ENCODE results near the gene ZNF141. TPM values are rescaled to one million over a fixed set of nuclear protein-coding genes. Genes with fewer than 3 reads are reported as not detected.

The ZNF141 gene
- total RNA-seq, 1 donor from 2014 or later, result 36.5 TPM

- Mint-ChIP-seq H3K4me3 (peak within 1 kb of the TSS; percentile 93), H3K4me1 (peaks cover 9% of the 10 kb centered on the region), H3K27me3 (ENCODE audit: low read depth) (peaks cover 4% of the 10 kb centered on the region), H3K9me3 (peaks cover 15% of the 10 kb centered on the region), H3K27ac (ENCODE audit: unreplicated experiment) (peak within 1 kb of the TSS; percentile 88), H3K36me3 (ENCODE audit: low read depth) (peaks cover 32% of the 10 kb centered on the region)
- DNase-seq (ENCODE audit: low read depth, low spot score), result peak; percentile 45
- TF ChIP-seq, protein P1, sequence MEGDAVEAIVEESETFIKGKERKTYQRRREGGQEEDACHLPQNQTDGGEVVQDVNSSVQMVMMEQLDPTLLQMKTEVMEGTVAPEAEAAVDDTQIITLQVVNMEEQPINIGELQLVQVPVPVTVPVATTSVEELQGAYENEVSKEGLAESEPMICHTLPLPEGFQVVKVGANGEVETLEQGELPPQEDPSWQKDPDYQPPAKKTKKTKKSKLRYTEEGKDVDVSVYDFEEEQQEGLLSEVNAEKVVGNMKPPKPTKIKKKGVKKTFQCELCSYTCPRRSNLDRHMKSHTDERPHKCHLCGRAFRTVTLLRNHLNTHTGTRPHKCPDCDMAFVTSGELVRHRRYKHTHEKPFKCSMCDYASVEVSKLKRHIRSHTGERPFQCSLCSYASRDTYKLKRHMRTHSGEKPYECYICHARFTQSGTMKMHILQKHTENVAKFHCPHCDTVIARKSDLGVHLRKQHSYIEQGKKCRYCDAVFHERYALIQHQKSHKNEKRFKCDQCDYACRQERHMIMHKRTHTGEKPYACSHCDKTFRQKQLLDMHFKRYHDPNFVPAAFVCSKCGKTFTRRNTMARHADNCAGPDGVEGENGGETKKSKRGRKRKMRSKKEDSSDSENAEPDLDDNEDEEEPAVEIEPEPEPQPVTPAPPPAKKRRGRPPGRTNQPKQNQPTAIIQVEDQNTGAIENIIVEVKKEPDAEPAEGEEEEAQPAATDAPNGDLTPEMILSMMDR (conservative IDR thresholded peaks at IDR 0.05), result no peak
Measured at GRCh38 chr4:304969-305680, 32.5 kb upstream of the ZNF141 start, which contains the start of gene ZNF732. Gene ZNF732, minus strand, starts transcription at chr4:305474. Its CDS starts 164 bp downstream, at chr4:305310.

DNA sequence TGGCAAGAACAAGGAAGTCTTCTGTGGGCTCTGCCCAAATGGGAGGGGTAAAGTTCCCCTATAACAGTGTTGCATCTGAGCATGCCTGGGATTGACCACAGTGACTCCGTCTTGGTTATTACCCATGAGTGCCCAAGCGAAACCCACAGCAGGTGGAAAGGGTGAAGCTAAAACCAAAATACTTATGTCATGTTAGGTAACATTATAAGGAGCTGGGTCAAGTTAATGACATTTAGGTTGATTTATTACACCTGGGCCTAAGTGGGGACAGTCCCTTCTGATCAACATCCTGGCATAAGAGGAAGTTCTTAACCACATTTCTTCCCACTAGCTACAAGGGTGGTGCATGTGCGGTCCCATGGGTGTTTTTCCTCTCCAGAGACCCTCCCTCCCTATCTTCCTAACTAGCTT, 31.1 kb upstream of the ZNF141 start:
- H3K27ac Mint-ChIP-seq (ENCODE audit: unreplicated experiment), result no peak overlapping the region
- peaks cover 17% of the 10 kb centered on the region for H3K9me3 Mint-ChIP-seq
- H3K36me3 Mint-ChIP-seq (ENCODE audit: low read depth), result peaks cover 31% of the 10 kb centered on the region
- no peak for DNase-seq (ENCODE audit: low read depth, low spot score)
- H3K4me3 Mint-ChIP-seq, result no peak overlapping the region
- peaks cover 9% of the 10 kb centered on the region for H3K4me1 Mint-ChIP-seq
- TF ChIP-seq, protein P1 (conservative IDR thresholded peaks at IDR 0.05), result no peak
- H3K27me3 Mint-ChIP-seq (ENCODE audit: low read depth), result peaks cover 4% of the 10 kb centered on the region

- H3K4me1 Mint-ChIP-seq, result no peaks in the 10 kb centered on the region
- no peak overlapping the region for H3K27ac Mint-ChIP-seq (ENCODE audit: unreplicated experiment)
- no peak for DNase-seq (ENCODE audit: low read depth, low spot score)
- H3K9me3 Mint-ChIP-seq, result peaks cover 13% of the 10 kb centered on the region
- no peaks in the 10 kb centered on the region for H3K27me3 Mint-ChIP-seq (ENCODE audit: low read depth)
- H3K36me3 Mint-ChIP-seq (ENCODE audit: low read depth), result peaks cover 11% of the 10 kb centered on the region
- TF ChIP-seq, protein P1 (conservative IDR thresholded peaks at IDR 0.05), result no peak
- no peak overlapping the region for H3K4me3 Mint-ChIP-seq
Measured at GRCh38 chr4:309807-310206, 27.8 kb upstream of the ZNF141 start.

- peaks cover 26% of the 10 kb centered on the region for H3K9me3 Mint-ChIP-seq
- peaks cover 12% of the 10 kb centered on the region for H3K36me3 Mint-ChIP-seq (ENCODE audit: low read depth)
- no peaks in the 10 kb centered on the region for H3K27me3 Mint-ChIP-seq (ENCODE audit: low read depth)
- no peak for DNase-seq (ENCODE audit: low read depth, low spot score)
- TF ChIP-seq, protein P1 (conservative IDR thresholded peaks at IDR 0.05), result no peak
- H3K4me3 Mint-ChIP-seq, result no peak overlapping the region
- no peak overlapping the region for H3K27ac Mint-ChIP-seq (ENCODE audit: unreplicated experiment)
- no peaks in the 10 kb centered on the region for H3K4me1 Mint-ChIP-seq
Measured at GRCh38 chr4:314296-314903, 23.2 kb upstream of the ZNF141 start.

GRCh38 chr4:328729-329128, 8.9 kb upstream of the ZNF141 start:
- Mint-ChIP-seq H3K9me3 (peaks cover 8% of the 10 kb centered on the region), H3K36me3 (ENCODE audit: low read depth) (peaks cover 6% of the 10 kb centered on the region), H3K4me3 (no peak overlapping the region), H3K27me3 (ENCODE audit: low read depth) (no peaks in the 10 kb centered on the region), H3K4me1 (no peaks in the 10 kb centered on the region), H3K27ac (ENCODE audit: unreplicated experiment) (no peak overlapping the region)
- no peak for DNase-seq (ENCODE audit: low read depth, low spot score)
- TF ChIP-seq, protein P1 (conservative IDR thresholded peaks at IDR 0.05), result no peak
